HepG2 (cell line): ENCODE data around the gene PARP6. TPM values are rescaled to one million over a fixed set of nuclear protein-coding genes. Genes with fewer than 3 reads are reported as not detected.
A peak's percentile ranks its signal among the peaks of the same experiment; 100 is the strongest.

Experiments used
- BHLHE40 ChIP-seq: IDR thresholded peaks from 2 replicates; pipeline ENCODE4 v1.6.1; 2011; ENCODE audit warnings: low read length, improper control_type of control experiment
- DPF2 ChIP-seq: sonication (generic); formaldehyde crosslinking; IDR thresholded peaks from 2 replicates; pipeline ENCODE4 v1.4.0; 2020; ENCODE audit warnings: mild to moderate bottlenecking, low read depth, missing genetic modification reagents, borderline replicate concordance
- FLYWCH1 ChIP-seq: sonication (generic); formaldehyde crosslinking; IDR thresholded peaks from 2 replicates; pipeline ENCODE4 v1.8.1; 2023; ENCODE audit warnings: mild to moderate bottlenecking, missing genetic modification reagents
- KDM2A ChIP-seq: sonication (generic); formaldehyde crosslinking; IDR thresholded peaks from 2 replicates; pipeline ENCODE4 v1.4.0; 2020; ENCODE audit warnings: low read depth, missing genetic modification reagents, borderline replicate concordance
- MAZ ChIP-seq, 2 experiments: sonication (generic) in 1 of 2; formaldehyde crosslinking in 1 of 2; IDR thresholded peaks; 2 replicates each; pipeline versions ENCODE4 v1.5.0 to v1.6.1; 2012 to 2020; ENCODE audit warnings: low read depth in 2 of 2, mild to moderate bottlenecking in 2 of 2, borderline replicate concordance in 1 of 2, improper control_type of control experiment in 1 of 2, low read length in 1 of 2, missing genetic modification reagents in 1 of 2, moderate library complexity in 1 of 2
- MXD3 ChIP-seq: IDR thresholded peaks from 2 replicates; pipeline ENCODE4 v1.6.1; 2016; ENCODE audit warnings: mild to moderate bottlenecking, missing biosample characterization, missing genetic modification reagents
- PBX2 ChIP-seq: IDR thresholded peaks from 2 replicates; pipeline ENCODE4 v1.6.1; 2016; ENCODE audit warnings: control low read depth
- RELA ChIP-seq: sonication (generic); formaldehyde crosslinking; IDR thresholded peaks from 2 replicates; pipeline ENCODE4 v1.4.0; 2020; ENCODE audit warnings: missing genetic modification reagents
- SMARCC2 ChIP-seq: fragments of 450-650 bp; IDR thresholded peaks from 2 replicates; pipeline ENCODE4 v1.6.1; 2017; ENCODE audit warnings: antibody characterized with exemption, mild to moderate bottlenecking
- TRIM24 ChIP-seq: sonication (generic); formaldehyde crosslinking; IDR thresholded peaks from 2 replicates; pipeline ENCODE4 v1.8.0; 2022; ENCODE audit warnings: mild to moderate bottlenecking, missing genetic modification reagents
- YEATS2 ChIP-seq: sonication (generic); formaldehyde crosslinking; IDR thresholded peaks from 2 replicates; pipeline ENCODE4 v1.4.0; 2020; ENCODE audit warnings: missing genetic modification reagents, borderline replicate concordance
- YEATS4 ChIP-seq: sonication (generic); formaldehyde crosslinking; IDR thresholded peaks from 2 replicates; pipeline ENCODE4 v1.4.0; 2020; ENCODE audit warnings: missing genetic modification reagents, borderline replicate concordance
- ZBTB7B ChIP-seq: sonication (generic); formaldehyde crosslinking; IDR thresholded peaks from 2 replicates; pipeline ENCODE4 v1.4.0; 2020; ENCODE audit warnings: missing genetic modification reagents
- ZFP41 ChIP-seq: sonication (generic); formaldehyde crosslinking; IDR thresholded peaks from 2 replicates; pipeline ENCODE4 v1.4.0; 2020; ENCODE audit warnings: mild to moderate bottlenecking, missing genetic modification reagents, borderline replicate concordance
- ZNF253 ChIP-seq: sonication (generic); formaldehyde crosslinking; IDR thresholded peaks from 2 replicates; pipeline ENCODE4 v1.8.0; 2022; ENCODE audit warnings: mild to moderate bottlenecking, missing genetic modification reagents, borderline replicate concordance
- ZSCAN21 ChIP-seq: sonication (generic); formaldehyde crosslinking; IDR thresholded peaks from 2 replicates; pipeline ENCODE4 v1.8.0; 2022; ENCODE audit warnings: mild to moderate bottlenecking, missing genetic modification reagents, moderate library complexity, borderline replicate concordance
- polyA plus RNA-seq, 8 experiments: library from polyadenylated mRNA; depleted of rRNA in 3 of 8; stranded (reverse) in 7 of 8; unstranded in 1 of 8; fragments of >200 nt; fragmentation: Illumina TruSeq in 4 of 8; extraction: Trizol in 4 of 8; gene quantifications; 2 replicates each; pipeline versions ENCODE4 v1.2.1 to v1.2.3, GENCODE V29; 2011 to 2016; ENCODE audit warnings: low read depth in 4 of 8, missing spikeins in 1 of 8, mixed read lengths in 1 of 8; ENCODE audit not compliant: insufficient read depth in 1 of 8
- total RNA-seq, 5 experiments: library from RNA; depleted of rRNA; stranded (reverse); fragments of >200 nt; fragmentation: Illumina TruSeq; extraction: Trizol; gene quantifications; 2 replicates each; pipeline ENCODE4 v1.2.3, GENCODE V29; 2016; ENCODE audit warnings: low read depth in 1 of 5
- TF ChIP-seq, protein P1 (sequence below): sonication (generic); formaldehyde crosslinking; IDR thresholded peaks from 2 replicates; pipeline ENCODE4 v1.4.0; 2020; ENCODE audit warnings: missing genetic modification reagents, mild to moderate bottlenecking, borderline replicate concordance
- TF ChIP-seq, protein P2 (sequence below): sonication (generic); formaldehyde crosslinking; IDR thresholded peaks from 2 replicates; pipeline ENCODE4 v1.4.0; 2020; ENCODE audit warnings: missing genetic modification reagents; ENCODE audit errors: not compliant biosample characterization

PARP6 gene
- total and polyA plus RNA-seq, 2 of the 13 experiments (the other 11 are each of a cell fraction or from before 2014, with no cell fraction given) = 0.22 to 0.87 TPM

DNA sequence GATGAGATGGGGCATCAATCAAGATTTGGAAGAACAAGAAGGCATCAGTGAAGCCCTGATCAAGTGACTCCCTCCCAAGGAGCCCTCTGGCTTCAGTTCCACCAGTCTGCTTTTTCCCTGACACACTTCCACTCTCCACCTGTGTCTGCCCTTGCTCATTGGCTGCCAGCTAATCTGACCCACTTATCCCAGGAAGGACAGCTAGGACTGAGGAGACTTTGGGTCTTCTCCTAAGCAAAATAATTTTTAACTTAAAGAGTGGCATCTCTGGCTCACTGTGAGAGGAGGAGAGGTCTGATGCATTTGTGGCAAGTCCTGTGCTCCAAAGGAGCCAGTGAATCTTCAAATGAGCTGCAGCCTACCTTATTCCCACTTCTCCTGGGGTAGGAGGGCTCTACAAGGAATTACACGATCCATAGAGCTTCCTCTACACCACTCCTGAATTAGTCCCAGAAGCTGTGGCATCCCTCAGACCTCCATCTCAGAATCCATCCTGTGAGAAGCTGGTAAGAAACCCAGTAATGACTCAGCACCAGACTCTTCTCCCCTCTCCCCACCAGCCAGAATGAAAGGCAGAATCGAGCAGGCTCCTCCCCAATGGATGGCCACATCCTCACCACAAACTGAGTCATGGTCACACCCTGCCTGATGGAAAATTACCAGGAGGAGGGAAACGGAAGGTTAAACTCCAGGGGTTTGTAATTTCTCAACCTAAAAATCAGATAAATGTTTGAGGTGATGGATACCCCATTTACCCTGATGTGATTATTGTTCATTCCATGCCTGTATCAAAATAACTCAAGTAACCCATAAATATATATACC, 35.1 kb downstream of the PARP6 start (continued):
- TF ChIP-seq, protein P1, sequence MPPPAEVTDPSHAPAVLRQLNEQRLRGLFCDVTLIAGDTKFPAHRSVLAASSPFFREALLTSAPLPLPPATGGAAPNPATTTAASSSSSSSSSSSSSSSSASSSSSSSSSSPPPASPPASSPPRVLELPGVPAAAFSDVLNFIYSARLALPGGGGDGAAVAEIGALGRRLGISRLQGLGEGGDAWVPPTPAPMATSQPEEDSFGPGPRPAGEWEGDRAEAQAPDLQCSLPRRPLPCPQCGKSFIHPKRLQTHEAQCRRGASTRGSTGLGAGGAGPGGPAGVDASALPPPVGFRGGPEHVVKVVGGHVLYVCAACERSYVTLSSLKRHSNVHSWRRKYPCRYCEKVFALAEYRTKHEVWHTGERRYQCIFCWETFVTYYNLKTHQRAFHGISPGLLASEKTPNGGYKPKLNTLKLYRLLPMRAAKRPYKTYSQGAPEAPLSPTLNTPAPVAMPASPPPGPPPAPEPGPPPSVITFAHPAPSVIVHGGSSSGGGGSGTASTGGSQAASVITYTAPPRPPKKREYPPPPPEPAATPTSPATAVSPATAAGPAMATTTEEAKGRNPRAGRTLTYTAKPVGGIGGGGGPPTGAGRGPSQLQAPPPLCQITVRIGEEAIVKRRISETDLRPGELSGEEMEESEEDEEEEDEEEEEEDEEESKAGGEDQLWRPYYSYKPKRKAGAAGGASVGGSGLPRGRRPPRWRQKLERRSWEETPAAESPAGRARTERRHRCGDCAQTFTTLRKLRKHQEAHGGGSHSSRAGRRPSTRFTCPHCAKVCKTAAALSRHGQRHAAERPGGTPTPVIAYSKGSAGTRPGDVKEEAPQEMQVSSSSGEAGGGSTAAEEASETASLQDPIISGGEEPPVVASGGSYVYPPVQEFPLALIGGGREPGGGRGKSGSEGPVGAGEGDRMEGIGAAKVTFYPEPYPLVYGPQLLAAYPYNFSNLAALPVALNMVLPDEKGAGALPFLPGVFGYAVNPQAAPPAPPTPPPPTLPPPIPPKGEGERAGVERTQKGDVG = no peak
- TF ChIP-seq YEATS2 (CRISPR knock-in tag) (peak; percentile 14; the same call in 1 of the 2 replicates), SMARCC2 (no peak), YEATS4 (CRISPR knock-in tag) (no peak), MXD3 (CRISPR knock-in tag) (no peak), KDM2A (CRISPR knock-in tag) (no peak), BHLHE40 (no peak), DPF2 (CRISPR knock-in tag) (no peak), ZBTB7B (CRISPR knock-in tag) (no peak), FLYWCH1 (no peak), ZFP41 (CRISPR knock-in tag) (no peak), TRIM24 (CRISPR knock-in tag) (no peak), ZNF253 (CRISPR knock-in tag) (no peak), MAZ (IDR thresholded peaks at IDR 0.05; ENCODE audit: borderline replicate concordance, low read depth, low read length) (no peak), MAZ (CRISPR knock-in tag; IDR thresholded peaks at IDR 0.05; ENCODE audit: low read depth) (no peak), PBX2 (CRISPR knock-in tag) (no peak), ZSCAN21 (CRISPR knock-in tag) (no peak), RELA (CRISPR knock-in tag) (no peak)
- TF ChIP-seq, protein P2, sequence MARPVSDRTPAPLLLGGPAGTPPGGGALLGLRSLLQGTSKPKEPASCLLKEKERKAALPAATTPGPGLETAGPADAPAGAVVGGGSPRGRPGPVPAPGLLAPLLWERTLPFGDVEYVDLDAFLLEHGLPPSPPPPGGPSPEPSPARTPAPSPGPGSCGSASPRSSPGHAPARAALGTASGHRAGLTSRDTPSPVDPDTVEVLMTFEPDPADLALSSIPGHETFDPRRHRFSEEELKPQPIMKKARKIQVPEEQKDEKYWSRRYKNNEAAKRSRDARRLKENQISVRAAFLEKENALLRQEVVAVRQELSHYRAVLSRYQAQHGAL (CRISPR knock-in tag) = no peak
